Measurements from ENCODE around the gene CHAT.

DNA sequence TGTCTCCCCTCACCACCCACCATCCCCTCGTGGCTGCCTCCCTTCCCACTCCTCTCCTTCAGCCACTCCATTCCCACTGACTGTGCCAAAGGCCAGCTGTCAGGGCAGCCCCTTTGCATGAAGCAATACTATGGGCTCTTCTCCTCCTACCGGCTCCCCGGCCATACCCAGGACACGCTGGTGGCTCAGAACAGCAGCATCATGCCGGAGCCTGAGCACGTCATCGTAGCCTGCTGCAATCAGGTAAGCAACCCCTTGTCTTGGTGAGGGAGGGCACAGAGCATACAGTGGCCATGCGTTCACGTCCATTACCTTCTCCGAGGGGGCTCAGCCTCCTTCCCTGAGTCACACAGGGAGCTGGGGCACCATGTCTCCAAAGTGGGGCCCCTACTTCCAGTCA, 11.6 kb downstream of the CHAT start:
- no peak for TF ChIP-seq CTCF (IDR thresholded peaks at IDR 0.05)
- TF ChIP-seq POLR2A (IDR thresholded peaks at IDR 0.05), result no peak

All from ovary (tissue), 3 donors.